Vein endothelial cell (primary cell): ENCODE data around the gene PIGR. TPM values are rescaled to one million over a fixed set of nuclear protein-coding genes. Genes with fewer than 3 reads are reported as not detected.

Experiments
- total RNA-seq: library from RNA; depleted of rRNA; stranded (reverse); fragments of >200 nt; gene quantifications from 2 replicates; pipeline ENCODE4 v1.2.3, GENCODE V29; 2012

The PIGR gene, protein sequence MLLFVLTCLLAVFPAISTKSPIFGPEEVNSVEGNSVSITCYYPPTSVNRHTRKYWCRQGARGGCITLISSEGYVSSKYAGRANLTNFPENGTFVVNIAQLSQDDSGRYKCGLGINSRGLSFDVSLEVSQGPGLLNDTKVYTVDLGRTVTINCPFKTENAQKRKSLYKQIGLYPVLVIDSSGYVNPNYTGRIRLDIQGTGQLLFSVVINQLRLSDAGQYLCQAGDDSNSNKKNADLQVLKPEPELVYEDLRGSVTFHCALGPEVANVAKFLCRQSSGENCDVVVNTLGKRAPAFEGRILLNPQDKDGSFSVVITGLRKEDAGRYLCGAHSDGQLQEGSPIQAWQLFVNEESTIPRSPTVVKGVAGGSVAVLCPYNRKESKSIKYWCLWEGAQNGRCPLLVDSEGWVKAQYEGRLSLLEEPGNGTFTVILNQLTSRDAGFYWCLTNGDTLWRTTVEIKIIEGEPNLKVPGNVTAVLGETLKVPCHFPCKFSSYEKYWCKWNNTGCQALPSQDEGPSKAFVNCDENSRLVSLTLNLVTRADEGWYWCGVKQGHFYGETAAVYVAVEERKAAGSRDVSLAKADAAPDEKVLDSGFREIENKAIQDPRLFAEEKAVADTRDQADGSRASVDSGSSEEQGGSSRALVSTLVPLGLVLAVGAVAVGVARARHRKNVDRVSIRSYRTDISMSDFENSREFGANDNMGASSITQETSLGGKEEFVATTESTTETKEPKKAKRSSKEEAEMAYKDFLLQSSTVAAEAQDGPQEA
- not detected in 2 replicates for total RNA-seq

DNA sequence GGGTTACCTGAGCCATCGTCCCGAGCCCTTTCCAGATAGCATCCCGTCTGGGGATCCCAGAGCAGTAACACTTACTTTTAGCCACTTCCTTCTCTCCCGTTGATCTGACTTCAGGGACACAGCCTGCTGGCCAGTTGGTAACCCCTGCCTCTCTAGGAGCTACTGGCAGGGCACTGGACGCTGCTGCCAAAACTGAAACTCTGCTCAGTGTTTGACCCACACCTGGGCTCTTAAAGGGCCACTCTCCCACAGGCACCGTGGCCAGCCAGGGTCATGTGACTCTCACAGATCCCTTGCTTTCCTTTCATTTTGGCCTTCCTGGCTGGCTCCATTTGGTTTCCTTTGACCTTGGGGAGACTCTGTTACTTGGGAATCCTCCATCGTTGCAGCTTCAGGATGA is at the start of gene PIGR:
TSS of gene PIGR (minus strand) at position 206 of the 400 bp plus-strand sequence. CDS start 5,935 bp downstream, outside the sequence.

DNA sequence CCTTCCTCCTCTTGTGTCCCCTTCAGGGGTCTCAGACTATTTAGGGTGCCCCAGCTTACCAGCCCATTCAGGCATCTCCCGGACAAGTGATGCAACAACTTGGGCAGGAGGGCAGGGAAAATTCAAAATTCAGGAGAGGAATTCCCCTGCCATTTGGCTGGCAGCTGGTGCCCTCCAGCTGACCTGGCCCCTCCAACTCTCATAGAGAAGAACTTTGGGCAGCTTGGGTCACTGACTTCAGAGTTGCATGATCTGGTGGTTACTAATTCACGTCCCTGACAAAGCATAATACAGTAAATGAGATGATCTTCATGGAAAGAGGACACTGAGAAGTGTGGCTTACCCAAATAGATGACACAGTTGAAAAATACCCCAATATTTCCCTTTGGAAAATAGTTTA is 24.2 kb upstream of the PIGR start, which contains the start of gene FCAMR:
TSS of gene FCAMR (minus strand) at position 15 of the 400 bp plus-strand sequence. CDS start 335 bp downstream, outside the sequence.

DNA sequence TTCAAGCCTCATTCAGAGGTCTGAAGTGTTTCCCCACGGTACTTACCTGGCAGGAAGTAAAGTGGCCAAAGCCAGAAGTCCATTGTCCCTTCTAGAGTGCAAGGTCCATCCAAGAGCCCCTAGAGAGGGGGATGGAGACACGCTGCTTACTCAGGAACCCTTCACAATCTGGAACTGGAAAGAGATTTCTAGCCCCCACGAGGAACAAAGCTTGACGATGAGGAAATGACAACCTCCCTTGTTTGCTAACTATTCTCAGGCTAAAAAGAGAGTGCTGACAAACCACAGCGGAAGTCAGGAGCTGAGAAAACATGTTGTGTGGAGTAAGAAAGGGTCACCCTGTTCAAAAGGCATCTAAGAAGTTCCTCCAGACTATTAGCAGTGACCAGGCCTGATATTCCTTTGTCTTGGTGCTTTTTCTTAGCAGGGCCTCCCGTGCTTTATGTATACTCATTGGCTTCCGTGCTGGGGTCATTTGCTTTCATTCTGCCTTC is 24.4 kb downstream of the PIGR start, which contains the start of gene FCMR:
TSS of gene FCMR (minus strand) at position 170 of the 494 bp plus-strand sequence. CDS start at position 83, 87 bp downstream.

DNA sequence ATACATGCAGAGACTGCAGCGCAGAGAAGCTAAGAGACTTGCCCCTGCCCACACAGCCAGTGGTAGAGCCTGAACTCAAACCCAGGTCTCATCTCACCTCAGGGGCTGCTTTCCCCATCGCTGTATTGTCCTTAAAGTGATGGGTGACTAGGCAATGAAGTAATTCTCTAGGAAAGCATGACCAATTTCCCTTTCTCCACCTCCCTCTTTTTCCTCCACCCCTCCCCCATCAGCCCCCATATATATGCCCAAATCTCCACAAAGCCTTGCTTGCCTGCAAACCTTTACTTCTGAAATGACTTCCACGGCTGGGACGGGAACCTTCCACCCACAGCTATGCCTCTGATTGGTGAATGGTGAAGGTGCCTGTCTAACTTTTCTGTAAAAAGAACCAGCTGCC is 49.1 kb downstream of the PIGR start, which contains the start of gene IL24:
TSS of gene IL24 (plus strand) at position 269 of the 400 bp plus-strand sequence. CDS start 390 bp downstream, outside the sequence.

Other genes starting within 250 kb of the PIGR start
- gene IL19, start 175.7 kb downstream of the PIGR start, total RNA-seq: not detected in 2 replicates
- not detected in 2 replicates for gene IL10, start 174.0 kb downstream of the PIGR start, total RNA-seq
- gene IL20, start 80.8 kb downstream of the PIGR start, total RNA-seq: not detected in 2 replicates
- not detected in 2 replicates for gene IL24, start 49.0 kb downstream of the PIGR start, total RNA-seq
- gene FCMR, start 24.5 kb downstream of the PIGR start, total RNA-seq: 0.38 TPM in 1 of 2 replicates, not detected in the other
- not detected in 2 replicates for gene FCAMR, start 24.0 kb upstream of the PIGR start, total RNA-seq
- gene C1orf116, start 86.3 kb upstream of the PIGR start, total RNA-seq: not detected in 2 replicates
- gene YOD1, start 104.7 kb upstream of the PIGR start, total RNA-seq: 8.2 and 10.3 TPM in 2 replicates
- gene PFKFB2, start 106.8 kb upstream of the PIGR start, total RNA-seq: 1.3 and 1.9 TPM in 2 replicates
- gene C4BPB, start 142.4 kb upstream of the PIGR start, total RNA-seq: 0.10 TPM in 1 of 2 replicates, not detected in the other
- gene C4BPA, start 157.8 kb upstream of the PIGR start, total RNA-seq: not detected in 2 replicates